Measurements from ENCODE around the gene BOLA1.
"Not testable (repeated sequence)": the region's sequence is repeated elsewhere in the genome, so short reads cannot be mapped to it uniquely, and the experiment has no call there.

The BOLA1 gene

GRCh38 chr1:149933208-149933607 is 33.8 kb downstream of the BOLA1 start:
- no peak for DNase-seq

DNA sequence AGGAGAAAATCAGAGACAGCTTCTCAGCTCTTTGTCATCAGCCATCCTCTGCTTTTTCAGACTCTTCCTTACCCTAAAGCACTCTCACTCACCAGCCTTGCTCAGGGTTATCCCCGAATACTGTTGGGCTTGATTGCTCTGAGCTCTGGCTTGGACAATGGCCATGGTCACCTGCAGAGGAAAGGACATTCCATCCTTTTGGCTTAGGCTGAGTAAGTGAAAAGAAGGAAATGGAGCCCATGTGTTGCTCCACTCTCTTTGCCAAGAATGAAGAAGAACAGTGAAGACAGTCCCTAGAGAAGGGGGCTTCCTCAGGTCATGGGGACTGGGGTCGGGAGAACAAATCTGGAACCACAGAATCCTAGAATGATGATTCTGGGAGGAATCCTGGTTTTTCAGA is 35.0 kb downstream of the BOLA1 start:
- DNase-seq = no peak

DNA sequence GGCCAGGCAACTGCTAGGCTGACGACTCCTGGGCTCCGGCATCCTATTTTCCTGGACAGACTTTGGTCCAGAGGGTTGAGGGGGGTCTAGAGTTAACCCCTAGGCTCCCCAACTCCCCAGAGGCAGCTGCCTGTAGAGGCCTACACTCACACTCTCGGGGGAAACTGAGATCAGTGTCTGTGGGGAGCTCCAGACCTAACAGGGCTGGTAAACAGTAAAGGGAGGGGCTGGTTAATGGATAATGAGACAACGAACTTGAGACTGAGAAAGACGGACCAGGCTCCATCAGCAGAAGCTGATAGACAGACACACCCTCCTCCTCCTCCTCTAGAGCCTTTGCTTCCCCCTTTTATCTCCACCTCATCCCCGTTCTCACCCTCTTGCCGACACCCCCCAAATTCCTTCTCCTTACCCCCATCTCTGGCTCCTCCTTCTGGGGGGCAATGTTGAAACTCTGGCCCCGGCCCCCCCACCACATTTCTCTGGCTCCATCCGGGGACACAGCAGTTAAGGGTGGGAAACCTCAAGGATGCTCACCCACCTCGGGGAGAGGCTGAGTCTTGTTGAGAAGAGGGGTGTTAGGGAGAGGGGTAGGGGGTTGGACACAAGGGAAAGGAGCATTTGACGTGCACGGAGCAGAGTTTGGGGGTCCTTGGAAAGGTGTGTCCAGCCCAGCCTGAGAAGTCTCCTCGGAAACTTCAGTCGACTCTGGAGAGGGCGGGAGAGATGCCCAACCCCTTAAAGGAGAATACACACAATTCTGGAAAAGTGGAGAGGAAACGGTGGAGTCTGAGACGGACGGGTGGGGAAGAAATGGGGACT is 37.0 kb downstream of the BOLA1 start, which contains the start of gene MTMR11:
MTMR11 (minus strand) TSS at position 710 of the 822 bp plus-strand sequence; CDS start at position 478, 232 bp downstream.
- no peak for DNase-seq

DNA sequence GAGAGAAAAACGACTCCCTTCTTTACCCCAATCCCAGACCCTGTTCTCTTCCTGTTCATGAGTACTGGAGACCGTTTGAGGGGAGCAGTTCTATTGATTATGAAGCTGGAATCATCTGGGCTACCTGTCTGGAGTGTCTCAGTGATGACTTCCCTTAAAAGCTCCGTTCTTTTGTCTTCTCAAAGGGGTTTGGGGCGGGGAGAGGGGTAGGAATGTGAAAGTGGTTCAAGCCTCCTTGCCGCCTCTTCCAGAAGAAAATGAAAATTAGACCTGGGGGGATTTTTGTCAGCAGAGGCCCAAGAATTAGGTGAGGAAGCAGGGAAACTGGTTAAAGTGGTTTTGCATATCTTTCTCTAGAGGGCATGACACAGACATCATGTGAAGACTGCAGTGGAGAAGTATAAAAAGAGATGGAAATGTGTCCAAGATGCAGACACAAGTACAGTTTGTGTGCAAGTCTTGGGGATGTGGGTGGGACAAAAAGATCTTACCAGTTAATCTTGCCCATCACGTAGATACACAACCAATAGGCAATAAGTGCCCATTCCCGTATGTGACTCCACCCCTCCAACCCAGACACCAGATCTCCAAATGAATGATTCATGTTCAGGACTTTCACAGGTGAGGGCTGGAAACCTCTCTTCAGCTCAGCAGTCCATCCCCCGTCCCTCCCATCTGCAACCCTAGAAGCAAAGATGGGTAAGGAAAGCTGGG is 37.8 kb downstream of the BOLA1 start:
- no peak for DNase-seq

DNA sequence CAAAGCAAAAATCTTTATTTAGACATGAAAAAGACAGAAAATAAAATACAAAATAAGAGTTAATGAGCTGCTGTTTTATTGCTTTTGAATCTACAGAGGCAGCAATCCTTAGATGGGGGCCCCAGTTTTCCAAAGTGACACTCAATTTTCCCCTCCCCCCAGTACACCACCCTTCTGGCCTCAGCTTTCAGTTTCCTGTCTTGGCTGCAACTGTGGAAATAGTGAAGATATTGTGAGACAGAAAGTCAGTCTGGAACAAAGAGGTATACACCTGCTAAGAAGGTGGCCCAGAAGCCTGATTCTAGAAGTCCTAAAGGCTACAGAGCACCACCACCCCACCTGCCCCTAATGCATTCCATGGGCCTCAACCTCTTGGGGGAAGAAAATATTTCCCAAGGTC is 38.4 kb downstream of the BOLA1 start:
- DNase-seq = no peak

DNA sequence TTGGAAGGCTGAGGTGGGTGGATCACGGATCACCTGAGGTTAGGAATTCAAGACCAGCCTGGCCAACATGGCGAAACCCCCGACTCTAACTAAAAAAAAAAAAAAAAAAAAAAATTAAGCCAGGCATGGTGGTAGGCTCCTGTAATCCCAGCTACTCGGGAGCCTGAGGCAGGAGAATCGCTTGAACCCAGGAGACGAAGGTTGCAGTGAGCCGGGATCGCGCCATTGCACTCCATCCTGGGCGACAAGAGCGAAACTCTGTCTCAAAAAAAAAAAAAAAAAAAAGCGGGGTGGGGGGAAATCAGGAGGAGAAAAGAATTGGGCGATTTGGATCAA is 39.3 kb downstream of the BOLA1 start:
- not testable (repeated sequence) for DNase-seq

DNA sequence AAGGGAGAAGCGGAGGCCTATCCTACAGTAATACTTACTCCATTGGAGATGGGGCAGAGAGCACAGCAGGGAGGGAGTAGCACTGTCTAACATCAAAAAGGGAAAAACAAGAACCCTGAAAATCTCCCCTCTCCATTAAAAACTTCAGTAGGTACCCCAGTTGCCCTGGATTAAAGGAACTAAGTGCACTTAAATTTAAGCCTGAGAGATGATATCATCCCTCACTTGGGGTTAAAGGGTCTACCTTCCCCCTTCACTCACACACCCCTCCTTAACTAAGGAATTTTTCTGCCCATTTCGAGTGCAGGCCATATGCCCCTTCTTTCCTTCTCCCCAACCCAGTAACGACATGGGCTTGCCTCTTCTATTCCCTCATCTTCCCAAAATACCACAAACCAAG is 41.1 kb downstream of the BOLA1 start:
- DNase-seq = no peak

GRCh38 chr1:149942207-149942606 is 42.8 kb downstream of the BOLA1 start:
- no peak for DNase-seq

DNA sequence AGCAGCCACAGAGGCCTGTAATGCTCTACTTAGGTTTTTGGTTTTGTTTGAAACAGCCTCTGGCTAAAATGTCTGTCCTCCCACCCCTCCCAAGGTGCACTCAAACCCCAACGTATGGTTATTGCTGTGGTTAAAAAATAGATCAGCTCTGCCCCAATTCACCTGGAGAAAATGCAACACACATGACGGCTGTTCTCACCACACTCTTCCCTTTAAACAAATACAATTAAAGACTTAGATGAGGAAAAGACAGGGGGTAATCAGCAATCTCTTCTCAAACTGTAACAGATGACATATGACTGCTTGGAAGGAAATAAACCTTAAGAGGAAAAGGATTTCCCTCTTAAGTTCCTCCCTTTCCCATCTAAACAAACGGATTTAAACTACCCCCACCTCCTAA is 43.5 kb downstream of the BOLA1 start:
- DNase-seq = no peak

- no peak for DNase-seq
Observed at GRCh38 chr1:149945206-149945605, 45.8 kb downstream of the BOLA1 start.

DNA sequence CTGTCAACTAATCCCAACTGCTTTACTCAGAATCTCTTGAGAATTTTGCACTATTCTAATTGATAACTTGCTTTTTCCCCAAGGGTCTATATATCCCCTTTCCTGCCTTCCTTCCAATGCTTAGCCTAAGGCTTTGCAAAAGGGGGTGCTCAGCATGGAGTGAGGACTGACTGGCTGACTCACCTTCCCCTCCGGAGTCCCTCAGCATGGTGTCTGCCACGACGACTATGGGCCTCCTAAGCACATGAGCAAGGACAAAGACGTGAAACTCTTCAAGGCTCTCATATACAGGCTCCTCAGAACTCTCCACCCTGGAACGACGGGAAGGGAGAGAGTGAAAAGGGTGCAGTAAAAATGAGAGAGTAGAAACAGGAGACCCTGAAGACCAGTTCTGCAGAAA is 50.5 kb downstream of the BOLA1 start:
- DNase-seq = no peak

Data from effector CD4-positive, alpha-beta T cell (primary cell).